Fibroblast of villous mesenchyme (primary cell): ENCODE data around the gene ZSCAN30. TPM values are rescaled to one million over a fixed set of nuclear protein-coding genes. Genes with fewer than 3 reads are reported as not detected.

Source experiments
- DNase-seq: peaks from one replicate; pipeline ENCODE4 v3.0.0-alpha.2; 2010; ENCODE audit warnings: low read depth
- H3K4me3 ChIP-seq: 2 replicates; pipeline ENCODE4 v1.5.1; 2011; ENCODE audit warnings: low read depth, mild to moderate bottlenecking, low read length
- CTCF ChIP-seq: IDR thresholded peaks from 2 replicates; pipeline ENCODE4 v1.5.1; 2012; ENCODE audit warnings: low read depth, mild to moderate bottlenecking, low read length; ENCODE audit not compliant: insufficient read depth
- total RNA-seq: library from RNA; depleted of rRNA; stranded (reverse); fragments of >200 nt; gene quantifications from 2 replicates; pipeline ENCODE4 v1.2.3, GENCODE V29; 2012

ZSCAN30 gene
- total RNA-seq, 1 donor = 21.6 TPM

- no peak for DNase-seq
- TF ChIP-seq CTCF = no peak
- H3K4me3 ChIP-seq = no peak overlapping the region
Measured at GRCh38 chr18:35328868-35329267, 38.8 kb upstream of the ZSCAN30 start.

GRCh38 chr18:35326695-35327387, 36.8 kb upstream of the ZSCAN30 start:
- H3K4me3 ChIP-seq = no peak overlapping the region
- no peak for TF ChIP-seq CTCF
- DNase-seq = no peak

GRCh38 chr18:35324926-35325655, 35.1 kb upstream of the ZSCAN30 start:
- no peak for TF ChIP-seq CTCF
- peak; percentile 22 for DNase-seq
- H3K4me3 ChIP-seq = no peak overlapping the region

- DNase-seq = no peak
- no peak for TF ChIP-seq CTCF
- no peak overlapping the region for H3K4me3 ChIP-seq
Measured at GRCh38 chr18:35322486-35323458, 32.7 kb upstream of the ZSCAN30 start.

GRCh38 chr18:35311496-35311895, 21.5 kb upstream of the ZSCAN30 start:
- DNase-seq = peak; percentile 36
- no peak for TF ChIP-seq CTCF
- no peak overlapping the region for H3K4me3 ChIP-seq

GRCh38 chr18:35306588-35307250, 16.7 kb upstream of the ZSCAN30 start:
- DNase-seq = no peak
- H3K4me3 ChIP-seq = no peak overlapping the region
- no peak for TF ChIP-seq CTCF
